Spinal cord (tissue), 10 donors: ENCODE results near the gene CRYBG1. TPM values are rescaled to one million over a fixed set of nuclear protein-coding genes. Genes with fewer than 3 reads are reported as not detected.

Experiments used
- DNase-seq, 6 donors: peaks; one replicate each; pipeline versions ENCODE4 v3.0.0 to v3.0.0-alpha.2; 2013 to 2015; ENCODE audit warnings: low spot score in 6 of 6, low read depth in 4 of 6
- H3K27ac ChIP-seq: one replicate; pipeline ENCODE4 v1.5.1; 2013; ENCODE audit warnings: low read depth, low read length, control low read depth
- H3K27me3 ChIP-seq: one replicate; pipeline ENCODE4 v1.6.1; 2013; ENCODE audit warnings: low read length; ENCODE audit not compliant: control insufficient read depth, insufficient read depth
- H3K36me3 ChIP-seq: one replicate; pipeline ENCODE4 v1.6.1; 2013; ENCODE audit warnings: low read length; ENCODE audit not compliant: control insufficient read depth, insufficient read depth
- H3K4me1 ChIP-seq: one replicate; pipeline ENCODE4 v1.6.1; 2013; ENCODE audit warnings: low read length; ENCODE audit not compliant: control insufficient read depth, insufficient read depth
- H3K4me3 ChIP-seq: one replicate; pipeline ENCODE4 v1.5.1; 2013; ENCODE audit warnings: low read depth, low read length, control low read depth
- H3K9me3 ChIP-seq: one replicate; pipeline ENCODE4 v1.6.1; 2013; ENCODE audit warnings: low read length; ENCODE audit not compliant: control insufficient read depth, insufficient read depth
- WGBS: methylation state at CpG from one replicate; pipeline ENCODE4 v1.1.5; 2013; ENCODE audit warnings: missing lambda C conversion rate; ENCODE audit not compliant: insufficient coverage; 5-methylcytosine and 5-hydroxymethylcytosine counted together
- polyA plus RNA-seq, 2 donors: library from polyadenylated mRNA; unstranded; fragments of 120-200 nt; gene quantifications; one replicate each; pipeline ENCODE4 v1.2.1, GENCODE V29; 2013; ENCODE audit not compliant: insufficient read length in 2 of 2
- total RNA-seq, 2 donors: library from RNA; depleted of rRNA in 1 of 2; stranded (reverse); fragments of 120-200 nt in 1 of 2; fragments of >200 nt in 1 of 2; gene quantifications; one replicate each; pipeline versions ENCODE4 v1.2.3 to v1.2.4, GENCODE V29; 2013 to 2014
- donor health status: healthy.

CRYBG1 gene
- total and polyA plus RNA-seq, 4 donors, result 0.97 to 3.4 (median 2.0) TPM

DNA sequence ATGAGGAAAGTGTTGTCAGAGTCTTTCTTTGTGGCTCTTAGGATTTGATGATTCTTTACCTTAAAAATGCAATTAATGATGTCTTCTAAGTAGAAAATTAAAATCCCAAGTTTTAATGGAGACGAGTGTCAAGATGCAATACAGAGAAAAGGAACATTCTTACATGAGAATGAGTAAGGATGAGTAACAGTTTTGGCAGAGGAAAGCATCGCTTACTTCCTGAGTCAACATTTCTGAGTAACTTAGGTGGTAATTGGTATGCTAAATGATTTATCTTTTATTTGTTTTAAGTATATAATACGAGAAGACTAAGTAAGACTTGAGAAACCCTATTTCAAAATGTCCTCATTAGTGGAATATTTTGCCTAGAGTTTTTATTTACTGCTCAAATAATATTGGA is 167.5 kb downstream of the CRYBG1 start:
- H3K9me3 ChIP-seq, result no peaks in the 10 kb centered on the region
- no peaks in the 10 kb centered on the region for H3K4me1 ChIP-seq
- no peaks in the 10 kb centered on the region for H3K27me3 ChIP-seq
- H3K27ac ChIP-seq, result no peak overlapping the region
- no peaks in the 10 kb centered on the region for H3K36me3 ChIP-seq
- no peak overlapping the region for H3K4me3 ChIP-seq
- no peak for DNase-seq
- 100% methylated on average over 1 of the region's 3 CpGs for WGBS

- Histone ChIP-seq H3K4me3 (no peak overlapping the region), H3K36me3 (no peaks in the 10 kb centered on the region), H3K27ac (no peak overlapping the region), H3K9me3 (no peaks in the 10 kb centered on the region), H3K27me3 (no peaks in the 10 kb centered on the region), H3K4me1 (no peaks in the 10 kb centered on the region)
- no CpG with 5 or more reads among the region's 2 CpGs for WGBS
- DNase-seq, result no peak
Observed at GRCh38 chr6:106528521-106528920, 168.0 kb downstream of the CRYBG1 start.

DNA sequence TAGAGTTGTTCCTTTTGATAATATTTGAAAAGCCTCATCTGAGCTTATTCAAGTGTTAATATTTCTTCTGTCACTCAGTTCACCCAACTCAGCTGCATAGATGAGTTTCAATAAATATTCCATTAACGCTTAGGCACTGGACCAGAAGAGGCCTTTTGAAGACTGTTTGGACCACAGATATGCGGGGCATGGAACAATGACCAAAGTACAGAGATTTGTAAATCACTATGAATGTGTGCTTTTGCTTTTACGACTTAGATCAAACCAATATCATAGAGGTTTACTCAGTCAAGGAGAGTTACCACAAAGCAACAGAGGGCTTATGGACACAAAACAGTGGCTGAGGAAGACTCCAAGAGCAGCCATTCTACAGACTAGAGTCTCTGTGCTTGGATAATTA is 168.9 kb downstream of the CRYBG1 start:
- H3K27ac ChIP-seq, result no peak overlapping the region
- H3K36me3 ChIP-seq, result no peaks in the 10 kb centered on the region
- no peak overlapping the region for H3K4me3 ChIP-seq
- WGBS, result no CpG with 5 or more reads among the region's 3 CpGs
- H3K9me3 ChIP-seq, result no peaks in the 10 kb centered on the region
- no peaks in the 10 kb centered on the region for H3K27me3 ChIP-seq
- no peak for DNase-seq
- H3K4me1 ChIP-seq, result no peaks in the 10 kb centered on the region

GRCh38 chr6:106530026-106530425 is 169.5 kb downstream of the CRYBG1 start:
- H3K36me3 ChIP-seq, result no peaks in the 10 kb centered on the region
- no peak overlapping the region for H3K27ac ChIP-seq
- no peaks in the 10 kb centered on the region for H3K27me3 ChIP-seq
- H3K9me3 ChIP-seq, result no peaks in the 10 kb centered on the region
- DNase-seq, result no peak
- H3K4me3 ChIP-seq, result no peak overlapping the region
- WGBS, result no CpG with 5 or more reads among the region's 1 CpG
- H3K4me1 ChIP-seq, result no peaks in the 10 kb centered on the region

- WGBS, result no CpG with 5 or more reads among the region's 1 CpG
- no peaks in the 10 kb centered on the region for H3K27me3 ChIP-seq
- DNase-seq, result no peak
- no peak overlapping the region for H3K4me3 ChIP-seq
- no peaks in the 10 kb centered on the region for H3K4me1 ChIP-seq
- H3K27ac ChIP-seq, result no peak overlapping the region
- H3K36me3 ChIP-seq, result no peaks in the 10 kb centered on the region
- H3K9me3 ChIP-seq, result no peaks in the 10 kb centered on the region
Observed at GRCh38 chr6:106530502-106530901, 170.0 kb downstream of the CRYBG1 start.

GRCh38 chr6:106533054-106533453 is 172.5 kb downstream of the CRYBG1 start:
- no peak for DNase-seq
- H3K27ac ChIP-seq, result no peak overlapping the region
- 59% methylated on average over 4 of the region's 5 CpGs for WGBS
- H3K4me3 ChIP-seq, result no peak overlapping the region
- H3K9me3 ChIP-seq, result no peaks in the 10 kb centered on the region
- no peaks in the 10 kb centered on the region for H3K27me3 ChIP-seq
- H3K36me3 ChIP-seq, result no peaks in the 10 kb centered on the region
- no peaks in the 10 kb centered on the region for H3K4me1 ChIP-seq

- Histone ChIP-seq H3K27me3 (no peaks in the 10 kb centered on the region), H3K4me3 (no peak overlapping the region), H3K4me1 (no peaks in the 10 kb centered on the region), H3K36me3 (no peaks in the 10 kb centered on the region), H3K9me3 (no peaks in the 10 kb centered on the region), H3K27ac (no peak overlapping the region)
- WGBS, result 71% methylated on average over 1 of the region's 1 CpG
- DNase-seq, result no peak
Observed at GRCh38 chr6:106534004-106534403, 173.5 kb downstream of the CRYBG1 start.

DNA sequence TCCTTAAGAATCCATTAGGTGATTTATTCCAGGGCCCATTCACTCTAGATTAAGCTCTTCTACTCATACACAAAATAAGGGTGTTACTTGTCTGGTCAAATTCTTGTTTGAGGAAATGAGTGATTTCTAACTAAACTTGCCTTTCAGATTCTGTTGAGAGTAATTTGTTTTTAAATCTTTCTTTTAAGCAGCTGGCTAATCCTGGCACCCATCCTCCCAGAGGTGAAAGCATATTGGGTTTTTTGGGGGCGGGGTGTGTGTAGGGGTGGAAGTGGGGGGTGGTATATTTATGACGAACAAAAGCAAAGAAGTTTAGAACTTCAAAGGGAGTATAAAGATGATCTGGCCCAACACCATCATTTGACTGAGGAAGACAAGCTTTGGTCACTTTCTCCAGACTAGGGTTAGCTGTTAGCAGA is 174.1 kb downstream of the CRYBG1 start:
- H3K9me3 ChIP-seq, result no peaks in the 10 kb centered on the region
- no CpG with 5 or more reads among the region's 2 CpGs for WGBS
- no peaks in the 10 kb centered on the region for H3K27me3 ChIP-seq

DNA sequence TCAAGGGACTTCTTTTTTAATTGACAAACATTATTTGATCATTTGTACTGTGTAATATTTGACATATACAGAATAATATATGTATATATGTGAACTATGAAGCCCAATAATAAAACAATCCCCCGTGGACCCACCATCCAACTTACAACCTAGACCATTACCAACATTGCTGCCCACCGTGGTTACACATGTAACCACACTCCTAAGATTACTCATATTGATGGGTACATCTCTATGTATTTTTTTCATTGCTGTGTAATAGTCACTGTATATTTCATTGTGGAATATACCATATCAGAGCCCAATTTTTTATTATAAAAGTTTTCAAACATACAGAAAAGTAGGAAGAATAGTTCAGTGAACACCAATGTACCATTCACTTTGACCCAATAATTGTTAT is 174.5 kb downstream of the CRYBG1 start:
- Histone ChIP-seq H3K4me3 (no peak overlapping the region), H3K27ac (no peak overlapping the region), H3K4me1 (no peaks in the 10 kb centered on the region), H3K36me3 (no peaks in the 10 kb centered on the region), H3K9me3 (no peaks in the 10 kb centered on the region), H3K27me3 (no peaks in the 10 kb centered on the region)
- no peak for DNase-seq
- no CpG with 5 or more reads among the region's 2 CpGs for WGBS

More for the DNA sequence above, 174.1 kb downstream of the CRYBG1 start:
- Histone ChIP-seq H3K27ac (no peak overlapping the region), H3K4me3 (no peak overlapping the region), H3K36me3 (no peaks in the 10 kb centered on the region), H3K4me1 (no peaks in the 10 kb centered on the region)
- no peak for DNase-seq

DNA sequence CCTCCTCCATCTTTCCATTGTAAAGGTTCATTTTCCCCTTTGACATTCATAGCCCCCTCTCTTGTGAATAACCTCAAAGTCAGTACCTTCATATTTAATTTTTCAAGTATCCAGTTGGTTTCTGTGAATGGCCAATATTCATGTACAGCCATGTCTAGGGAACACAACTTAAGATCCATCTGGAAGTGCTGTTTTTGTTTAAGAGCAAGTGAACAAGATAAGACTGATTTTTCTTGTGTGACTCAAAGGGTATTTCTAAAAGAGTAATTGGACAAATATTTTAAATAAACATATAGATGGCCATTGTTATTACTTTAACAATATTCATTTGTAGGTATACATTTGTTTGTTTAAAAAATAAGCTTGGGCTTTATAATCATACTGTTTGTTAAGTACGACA is 175.8 kb downstream of the CRYBG1 start:
- Histone ChIP-seq H3K9me3 (no peaks in the 10 kb centered on the region), H3K4me1 (no peaks in the 10 kb centered on the region), H3K4me3 (no peak overlapping the region), H3K27ac (no peak overlapping the region), H3K27me3 (no peaks in the 10 kb centered on the region), H3K36me3 (no peaks in the 10 kb centered on the region)
- no CpG with 5 or more reads among the region's 1 CpG for WGBS
- DNase-seq, result no peak
